ENCODE results near the gene PRTN3. TPM values are rescaled to one million over a fixed set of nuclear protein-coding genes. Genes with fewer than 3 reads are reported as not detected.
"Not testable (repeated sequence)": the region's sequence is repeated elsewhere in the genome, so short reads cannot be mapped to it uniquely, and the experiment has no call there.

Gene PRTN3
- total RNA-seq, 1 experiment from 2014 or later: 0.16 TPM

DNA sequence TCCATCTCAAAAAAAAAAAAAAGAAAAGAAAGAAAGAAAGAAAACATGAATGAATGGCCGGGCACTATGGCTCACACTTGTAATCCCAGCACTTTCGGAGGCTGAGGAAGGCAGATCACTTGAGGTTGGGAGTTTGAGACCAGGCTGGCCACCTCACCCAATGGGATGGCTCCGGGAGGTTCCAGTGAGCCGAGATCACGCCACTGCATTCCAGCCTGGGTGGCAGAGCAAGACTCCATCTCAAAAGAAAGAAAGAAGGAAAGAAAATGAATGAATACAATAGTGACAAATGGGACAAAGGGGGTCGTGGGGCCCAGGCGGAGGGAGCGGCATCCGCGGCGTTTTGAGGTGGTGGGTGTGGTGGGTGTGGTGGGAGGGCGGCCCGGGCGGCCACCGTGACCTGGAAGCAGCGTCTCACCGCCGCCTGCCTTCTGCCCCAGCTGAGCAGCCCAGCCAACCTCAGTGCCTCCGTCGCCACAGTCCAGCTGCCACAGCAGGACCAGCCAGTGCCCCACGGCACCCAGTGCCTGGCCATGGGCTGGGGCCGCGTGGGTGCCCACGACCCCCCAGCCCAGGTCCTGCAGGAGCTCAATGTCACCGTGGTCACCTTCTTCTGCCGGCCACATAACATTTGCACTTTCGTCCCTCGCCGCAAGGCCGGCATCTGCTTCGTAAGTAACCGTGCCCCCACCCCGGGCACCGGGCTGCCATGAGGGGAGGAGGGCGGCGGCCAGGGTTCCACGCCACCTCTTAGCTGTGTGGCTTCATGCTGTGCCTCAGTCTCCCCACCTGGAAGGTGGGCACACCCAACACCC lies 5.1 kb downstream of the PRTN3 start:
- no peak for DNase-seq (ENCODE audit: low spot score)

DNA sequence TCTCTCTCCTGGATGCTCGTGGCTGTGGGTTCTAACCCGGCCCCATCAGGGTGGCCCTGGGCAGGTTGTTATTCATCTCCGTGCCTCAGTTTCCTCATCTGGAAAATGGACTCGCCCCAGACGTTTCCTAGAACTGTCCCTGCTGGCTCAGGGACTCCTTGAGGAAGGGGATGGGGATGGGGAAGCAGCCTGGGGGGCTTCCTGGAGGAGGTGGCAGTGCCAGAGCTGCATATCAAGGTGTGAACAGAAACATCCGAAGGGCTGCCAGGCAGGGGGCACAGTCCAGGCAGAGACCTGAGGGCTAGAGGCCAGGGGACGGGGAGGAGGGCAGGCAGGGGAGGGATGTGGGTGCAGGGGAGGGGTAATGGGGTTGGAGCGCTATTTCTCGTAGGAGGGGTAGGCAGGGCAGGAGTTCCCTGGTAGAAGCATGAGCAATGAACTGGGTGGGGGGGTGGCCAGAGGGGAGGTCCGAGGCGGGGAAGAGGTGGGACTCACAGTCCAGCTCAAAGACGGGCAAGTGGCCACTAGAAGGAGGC lies 7.7 kb downstream of the PRTN3 start:
- no peak for DNase-seq (ENCODE audit: low spot score)

DNA sequence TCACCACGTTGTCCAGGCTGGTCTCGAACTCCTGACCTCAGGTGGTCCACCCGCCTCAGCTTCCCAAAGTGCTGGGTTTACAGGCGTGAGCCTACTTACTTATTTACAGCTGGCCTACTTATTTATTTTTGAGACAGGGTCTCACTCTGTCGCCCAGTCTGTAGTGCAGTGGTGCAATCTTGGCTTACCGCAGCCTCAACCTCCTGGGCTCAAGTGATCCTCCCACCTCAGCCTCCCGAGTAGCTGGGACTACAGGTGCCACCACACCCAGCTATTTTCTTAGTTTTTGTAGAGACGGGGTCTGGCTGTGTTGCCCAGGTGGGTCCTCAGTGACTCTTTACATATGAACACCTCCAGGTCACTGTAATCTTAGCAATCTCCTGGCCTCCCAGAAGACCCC lies 8.4 kb downstream of the PRTN3 start:
- not testable (repeated sequence) for DNase-seq (ENCODE audit: low spot score)

- peak; percentile 88 for DNase-seq (ENCODE audit: low spot score)
These were observed 9.6 kb downstream of the PRTN3 start for GRCh38 chr19:850221-850978.

DNA sequence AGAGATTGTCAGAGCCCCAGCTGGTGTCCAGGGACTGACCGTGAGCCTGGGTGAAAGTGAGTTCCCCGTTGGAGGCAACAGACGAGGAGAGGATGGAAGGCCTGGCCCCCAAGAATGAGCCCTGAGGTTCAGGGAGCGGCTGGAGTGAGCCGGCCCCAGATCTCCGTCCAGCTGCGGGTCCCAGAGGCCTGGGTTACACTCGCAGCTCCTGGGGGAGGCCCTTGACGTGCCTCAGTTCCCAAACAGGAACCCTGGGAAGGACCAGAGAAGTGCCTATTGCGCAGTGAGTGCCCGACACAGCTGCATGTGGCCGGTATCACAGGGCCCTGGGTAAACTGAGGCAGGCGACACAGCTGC lies 10.2 kb downstream of the PRTN3 start:
- DNase-seq (ENCODE audit: low spot score): no peak

- DNase-seq (ENCODE audit: low spot score): no peak
These were observed 11.6 kb downstream of the PRTN3 start, which contains the start of gene ELANE for GRCh38 chr19:852136-853013. Gene ELANE (plus strand): TSS chr19:852303. CDS start chr19:852329, 26 bp downstream.

DNA sequence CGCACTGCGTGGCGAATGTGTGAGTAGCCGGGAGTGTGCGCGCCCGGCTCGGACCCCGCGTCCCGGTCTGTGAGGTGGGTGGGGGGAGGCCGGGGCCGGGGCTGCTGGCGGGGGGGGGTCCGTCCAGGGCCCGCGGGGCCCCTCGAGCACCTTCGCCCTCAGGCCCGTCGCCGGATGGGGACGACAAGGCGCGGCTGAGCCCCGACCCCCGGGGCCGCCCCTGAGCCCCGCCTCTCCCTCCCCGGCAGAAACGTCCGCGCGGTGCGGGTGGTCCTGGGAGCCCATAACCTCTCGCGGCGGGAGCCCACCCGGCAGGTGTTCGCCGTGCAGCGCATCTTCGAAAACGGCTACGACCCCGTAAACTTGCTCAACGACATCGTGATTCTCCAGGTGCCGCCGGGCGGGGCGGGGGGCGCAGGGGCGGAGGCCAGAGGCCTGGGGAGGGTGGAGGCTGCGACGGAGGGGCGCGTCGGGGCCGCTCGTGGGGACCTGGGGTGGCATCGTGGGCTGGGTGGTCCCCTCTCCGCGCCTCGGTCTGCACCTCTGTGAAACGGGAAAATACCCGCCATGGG lies 12.3 kb downstream of the PRTN3 start:
- DNase-seq (ENCODE audit: low spot score): no peak

GRCh38 chr19:853614-854220 lies 12.9 kb downstream of the PRTN3 start:
- not testable (repeated sequence) for DNase-seq (ENCODE audit: low spot score)

GRCh38 chr19:854549-854948 lies 13.8 kb downstream of the PRTN3 start:
- DNase-seq (ENCODE audit: low spot score): no peak

DNA sequence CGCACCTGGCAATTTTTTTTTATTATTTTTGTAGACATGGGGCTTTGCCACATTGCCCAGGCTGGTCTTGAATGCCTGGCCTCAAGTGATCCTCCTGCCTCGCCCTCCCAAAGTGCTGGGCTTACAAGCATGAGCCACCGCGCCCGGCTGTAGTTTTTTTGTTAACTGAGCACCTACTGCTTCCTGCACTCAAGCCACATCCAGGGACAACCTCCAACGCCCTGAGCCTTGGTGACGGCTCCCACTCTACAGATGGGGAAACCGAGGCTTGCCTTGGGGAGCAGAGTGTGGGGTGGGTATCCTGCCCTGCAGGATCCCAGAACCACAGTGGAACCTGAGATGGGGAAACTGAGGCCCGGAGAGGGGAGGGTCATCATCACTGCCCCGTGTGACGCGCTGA lies 14.3 kb downstream of the PRTN3 start:
- DNase-seq (ENCODE audit: low spot score): no peak

GRCh38 chr19:855566-856120 lies 14.8 kb downstream of the PRTN3 start:
- DNase-seq (ENCODE audit: low spot score): no peak

DNA sequence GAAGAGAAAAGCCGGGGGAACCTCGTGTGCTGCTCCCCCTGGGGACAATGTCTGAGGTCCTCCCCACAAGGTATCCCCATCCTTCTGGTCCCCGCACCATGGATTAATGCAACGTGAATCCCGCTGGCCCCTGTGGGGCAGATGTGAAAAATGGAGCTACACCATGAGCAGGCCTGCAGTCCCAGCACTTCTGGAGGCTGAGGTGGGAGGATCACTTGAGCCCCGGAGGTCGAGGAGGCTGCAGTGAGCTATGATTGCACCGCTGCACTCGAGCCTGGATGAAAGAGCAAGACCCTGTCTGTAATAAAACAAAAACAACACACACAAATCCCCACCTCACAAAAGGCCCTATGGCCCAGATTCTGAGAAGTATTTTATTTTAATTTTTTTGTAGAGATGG lies 17.5 kb downstream of the PRTN3 start:
- DNase-seq (ENCODE audit: low spot score): no peak

DNA sequence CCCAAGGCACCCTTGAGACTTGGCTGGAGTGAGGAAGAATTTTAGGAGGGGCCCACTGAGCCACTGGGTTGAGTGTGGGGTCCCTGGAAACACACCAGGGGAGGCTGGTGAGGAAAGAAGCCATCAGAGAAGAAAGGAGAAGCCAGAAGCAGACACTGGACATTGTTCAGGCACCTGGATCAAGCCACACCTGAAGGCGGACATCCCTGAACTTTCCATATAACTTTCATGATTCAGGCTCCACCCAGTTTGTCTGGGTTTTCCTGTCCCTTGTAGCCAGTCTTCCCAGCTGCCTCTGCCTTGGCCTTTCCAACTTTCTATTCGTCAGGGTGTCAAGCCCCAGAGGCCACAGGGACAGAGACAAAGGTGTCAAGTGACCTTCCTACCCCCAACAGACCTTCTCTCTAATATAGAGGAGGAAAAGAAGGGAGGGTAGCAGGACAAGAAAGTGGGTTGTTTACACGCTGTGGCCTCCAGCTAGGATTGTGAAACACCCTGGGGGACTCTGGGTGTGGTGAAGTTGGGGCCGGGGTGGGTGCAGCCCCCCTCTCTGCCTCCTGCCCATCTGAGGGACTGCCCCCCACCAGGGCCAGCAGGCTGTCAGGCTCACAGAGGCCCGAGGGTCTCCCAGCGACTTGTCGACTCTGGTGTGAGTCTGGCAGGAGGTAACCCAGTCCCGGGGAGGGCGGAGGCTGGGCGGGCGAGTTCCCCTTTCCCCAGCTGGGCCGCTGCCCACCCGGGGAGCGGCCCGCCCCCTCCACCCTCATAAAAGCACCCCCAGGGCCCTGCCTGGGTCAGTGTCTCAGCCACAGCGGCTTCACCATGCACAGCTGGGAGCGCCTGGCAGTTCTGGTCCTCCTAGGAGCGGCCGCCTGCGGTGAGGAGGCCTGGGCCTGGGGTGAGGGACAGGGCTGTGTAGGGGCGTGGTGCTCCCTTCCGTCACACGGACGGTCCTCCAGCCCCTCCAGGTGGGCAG lies 18.4 kb downstream of the PRTN3 start, which contains the start of gene CFD:
TSS of gene CFD (plus strand) at position 797 of the 976 bp plus-strand sequence. CDS start at position 823, 26 bp downstream.
- no peak for DNase-seq (ENCODE audit: low spot score)

DNA sequence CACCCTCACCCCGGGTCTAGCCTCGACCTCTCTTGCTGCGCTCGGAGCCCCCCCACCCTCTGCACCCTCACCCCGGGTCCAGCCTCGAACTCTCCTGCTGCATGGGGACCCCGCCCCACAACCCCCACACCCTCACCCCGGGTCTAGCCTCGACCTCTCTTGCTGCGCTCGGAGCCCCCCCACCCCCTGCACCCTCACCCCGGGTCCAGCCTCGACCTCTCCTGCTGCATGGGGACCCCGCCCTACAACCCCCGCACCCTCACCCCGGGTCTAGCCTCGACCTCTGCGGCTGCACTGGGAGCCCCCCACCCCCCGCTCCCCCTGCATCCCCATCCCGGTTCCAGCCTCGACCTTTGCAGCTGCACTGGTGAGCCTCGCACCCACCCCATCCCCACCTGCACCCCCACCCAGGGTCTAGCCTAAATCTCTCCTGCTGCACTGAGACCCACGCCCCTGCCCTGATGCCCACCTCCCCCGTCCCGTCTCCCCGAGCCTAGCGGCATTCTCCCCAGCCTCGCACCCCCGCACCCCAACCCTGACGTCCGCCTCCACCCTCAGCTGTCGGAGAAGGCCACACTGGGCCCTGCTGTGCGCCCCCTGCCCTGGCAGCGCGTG lies 20.4 kb downstream of the PRTN3 start:
- DNase-seq (ENCODE audit: low spot score): no peak

DNA sequence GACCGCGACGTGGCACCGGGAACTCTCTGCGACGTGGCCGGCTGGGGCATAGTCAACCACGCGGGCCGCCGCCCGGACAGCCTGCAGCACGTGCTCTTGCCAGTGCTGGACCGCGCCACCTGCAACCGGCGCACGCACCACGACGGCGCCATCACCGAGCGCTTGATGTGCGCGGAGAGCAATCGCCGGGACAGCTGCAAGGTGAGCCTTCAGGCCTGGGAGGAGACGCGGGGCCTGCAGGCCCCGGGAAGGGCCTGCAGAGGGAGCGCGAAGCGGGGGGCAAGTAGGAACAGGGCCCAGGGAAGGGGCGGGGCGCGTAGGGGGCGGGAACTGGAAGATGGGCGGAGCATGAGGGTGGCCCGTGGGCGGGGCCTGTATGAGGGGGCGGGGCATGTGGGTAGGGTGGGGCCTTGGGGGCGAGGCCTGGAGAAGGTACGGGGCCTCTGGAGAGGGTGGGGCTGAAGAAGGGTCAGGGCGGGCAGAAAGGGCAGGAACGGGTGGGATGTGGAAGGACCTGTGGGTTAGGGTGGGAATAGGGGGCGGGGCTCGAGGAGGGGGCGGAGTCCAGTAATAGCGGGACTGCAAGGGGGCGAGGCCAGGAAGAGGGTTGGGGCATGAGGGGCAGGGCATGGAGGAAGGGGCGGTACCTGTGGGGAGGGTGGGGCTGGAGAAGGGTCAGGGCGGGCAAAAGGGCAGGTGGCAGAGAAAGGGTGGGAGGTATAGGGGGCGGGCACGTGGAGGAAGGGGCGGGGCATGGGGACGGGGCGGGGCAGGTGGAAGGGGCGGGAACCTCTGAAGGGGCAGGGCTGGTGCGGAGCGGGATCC lies 21.2 kb downstream of the PRTN3 start:
- no peak for DNase-seq (ENCODE audit: low spot score)

- DNase-seq (ENCODE audit: low spot score): no peak
These were observed 21.9 kb downstream of the PRTN3 start for GRCh38 chr19:862581-863314.

DNA sequence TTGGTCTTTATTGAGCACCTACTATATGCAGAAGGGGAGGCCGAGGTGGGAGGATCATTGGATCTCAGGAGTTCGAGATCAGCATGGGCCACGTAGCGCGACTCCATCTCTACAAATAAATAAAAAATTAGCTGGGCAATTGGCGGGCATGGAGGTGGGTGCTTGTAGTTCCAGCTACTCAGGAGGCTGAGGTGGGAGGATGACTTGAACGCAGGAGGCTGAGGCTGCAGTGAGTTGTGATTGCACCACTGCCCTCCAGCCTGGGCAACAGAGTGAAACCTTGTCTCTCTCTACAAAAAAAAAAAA lies 22.5 kb downstream of the PRTN3 start:
- DNase-seq (ENCODE audit: low spot score): no peak

Data from A172 (cell line).